Loucy (cell line): Measurements from ENCODE around the gene WDR46.

Experiments used
- H2AFZ ChIP-seq: fragments of 200-600 bp; sonication (generic); 2 replicates; pipeline ENCODE4 v1.6.0; 2016; ENCODE audit warnings: antibody characterized with exemption, mild to moderate bottlenecking, low read length, moderate library complexity
- H3F3A ChIP-seq: fragments of 200-600 bp; 2 replicates; pipeline ENCODE4 v1.6.0; 2016; ENCODE audit warnings: antibody characterized with exemption, low read depth, mild to moderate bottlenecking
- H3K27me3 ChIP-seq: fragments of 200-600 bp; sonication (generic); 2 replicates; pipeline ENCODE4 v1.6.1; 2014; ENCODE audit warnings: low read length, mild to moderate bottlenecking; ENCODE audit not compliant: insufficient read depth, poor library complexity, severe bottlenecking
- H3K36me3 ChIP-seq: fragments of 200-600 bp; sonication (generic); 2 replicates; pipeline ENCODE4 v1.6.1; 2016; ENCODE audit warnings: low read length; ENCODE audit not compliant: insufficient read depth
- H3K4me1 ChIP-seq: fragments of 200-600 bp; sonication (generic); 2 replicates; pipeline ENCODE4 v1.5.1; 2014; ENCODE audit warnings: low read length, mild to moderate bottlenecking; ENCODE audit not compliant: insufficient read depth, poor library complexity, severe bottlenecking
- H3K4me2 ChIP-seq: fragments of 200-600 bp; sonication (generic); 2 replicates; pipeline ENCODE4 v1.6.0; 2014; ENCODE audit warnings: antibody characterized with exemption, low read length, low read depth, mild to moderate bottlenecking; ENCODE audit not compliant: poor library complexity, severe bottlenecking
- H3K4me3 ChIP-seq: fragments of 200-600 bp; sonication (generic); 2 replicates; pipeline ENCODE4 v1.5.1; 2014; ENCODE audit warnings: low read length, mild to moderate bottlenecking, mixed read lengths; ENCODE audit not compliant: poor library complexity, severe bottlenecking
- H3K79me2 ChIP-seq: fragments of 200-600 bp; sonication (generic); 2 replicates; pipeline ENCODE4 v1.6.1; 2014; ENCODE audit warnings: low read length; ENCODE audit not compliant: insufficient read depth
- H3K9ac ChIP-seq: fragments of 200-600 bp; sonication (generic); 2 replicates; pipeline ENCODE4 v1.6.0; 2014; ENCODE audit warnings: mild to moderate bottlenecking, low read depth, low read length, moderate library complexity; ENCODE audit not compliant: poor library complexity, severe bottlenecking
- H3K9me2 ChIP-seq: fragments of 200-600 bp; sonication (generic); replicated peaks from 2 replicates; pipeline ENCODE4 v1.6.1; 2016; ENCODE audit warnings: low read depth, low read length, mixed read lengths
- H3K9me3 ChIP-seq: fragments of 200-600 bp; sonication (generic); 2 replicates; pipeline ENCODE4 v1.6.1; 2014; ENCODE audit warnings: mild to moderate bottlenecking, antibody characterized with exemption, low read length, low read depth; ENCODE audit not compliant: insufficient read depth
- H4K20me1 ChIP-seq: fragments of 200-600 bp; sonication (generic); 2 replicates; pipeline ENCODE4 v1.6.0; 2014; ENCODE audit warnings: antibody characterized with exemption, low read length, mild to moderate bottlenecking; ENCODE audit not compliant: insufficient read depth, poor library complexity, severe bottlenecking
- EZH2phosphoT487 ChIP-seq: fragments of 200-600 bp; IDR thresholded peaks from 2 replicates; pipeline ENCODE4 v1.6.1; 2018; ENCODE audit warnings: antibody characterized with exemption, mild to moderate bottlenecking, moderate library complexity, borderline replicate concordance
- TF ChIP-seq, protein P1 (sequence below): fragments of 200-600 bp; sonication (generic); conservative IDR thresholded peaks from 2 replicates; pipeline ENCODE4 v1.5.1; 2014; ENCODE audit warnings: mild to moderate bottlenecking, antibody characterized with exemption, low read length

Gene WDR46

DNA sequence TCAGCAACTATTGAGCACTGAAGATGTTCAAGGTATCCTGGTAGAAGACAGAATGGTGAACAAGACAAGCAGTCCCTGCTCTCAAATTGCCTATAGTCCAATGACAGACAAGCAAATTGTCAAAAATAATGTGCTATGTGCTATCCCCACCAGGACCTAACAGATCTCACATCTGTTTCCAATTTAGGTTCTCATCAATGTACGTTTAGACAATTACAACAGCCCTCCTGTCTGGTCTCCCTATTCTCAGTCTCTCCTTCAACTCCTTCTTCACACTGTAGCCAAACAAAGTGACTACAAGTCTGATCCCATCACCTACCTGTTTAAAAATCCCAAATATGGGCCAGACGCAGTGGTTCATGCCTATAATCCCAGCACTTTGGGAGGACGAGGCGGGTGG lies 17.3 kb upstream of the WDR46 start:
- Histone ChIP-seq H3F3A (no peaks in the 10 kb centered on the region), H2AFZ (no peak overlapping the region), H3K4me3 (no peak overlapping the region), H3K27me3 (no peaks in the 10 kb centered on the region), H3K4me1 (no peaks in the 10 kb centered on the region), H4K20me1 (peaks cover 13% of the 10 kb centered on the region), H3K36me3 (peaks cover 16% of the 10 kb centered on the region; the same call in 1 of the 2 replicates), H3K9me3 (no peaks in the 10 kb centered on the region), H3K79me2 (peaks cover 50% of the 10 kb centered on the region; the same call in 1 of the 2 replicates), H3K4me2 (no peak overlapping the region), H3K9me2 (no peaks in the 10 kb centered on the region), H3K9ac (no peak overlapping the region)
- TF ChIP-seq EZH2phosphoT487 = no peak
- TF ChIP-seq, protein P1, sequence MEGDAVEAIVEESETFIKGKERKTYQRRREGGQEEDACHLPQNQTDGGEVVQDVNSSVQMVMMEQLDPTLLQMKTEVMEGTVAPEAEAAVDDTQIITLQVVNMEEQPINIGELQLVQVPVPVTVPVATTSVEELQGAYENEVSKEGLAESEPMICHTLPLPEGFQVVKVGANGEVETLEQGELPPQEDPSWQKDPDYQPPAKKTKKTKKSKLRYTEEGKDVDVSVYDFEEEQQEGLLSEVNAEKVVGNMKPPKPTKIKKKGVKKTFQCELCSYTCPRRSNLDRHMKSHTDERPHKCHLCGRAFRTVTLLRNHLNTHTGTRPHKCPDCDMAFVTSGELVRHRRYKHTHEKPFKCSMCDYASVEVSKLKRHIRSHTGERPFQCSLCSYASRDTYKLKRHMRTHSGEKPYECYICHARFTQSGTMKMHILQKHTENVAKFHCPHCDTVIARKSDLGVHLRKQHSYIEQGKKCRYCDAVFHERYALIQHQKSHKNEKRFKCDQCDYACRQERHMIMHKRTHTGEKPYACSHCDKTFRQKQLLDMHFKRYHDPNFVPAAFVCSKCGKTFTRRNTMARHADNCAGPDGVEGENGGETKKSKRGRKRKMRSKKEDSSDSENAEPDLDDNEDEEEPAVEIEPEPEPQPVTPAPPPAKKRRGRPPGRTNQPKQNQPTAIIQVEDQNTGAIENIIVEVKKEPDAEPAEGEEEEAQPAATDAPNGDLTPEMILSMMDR = no peak

DNA sequence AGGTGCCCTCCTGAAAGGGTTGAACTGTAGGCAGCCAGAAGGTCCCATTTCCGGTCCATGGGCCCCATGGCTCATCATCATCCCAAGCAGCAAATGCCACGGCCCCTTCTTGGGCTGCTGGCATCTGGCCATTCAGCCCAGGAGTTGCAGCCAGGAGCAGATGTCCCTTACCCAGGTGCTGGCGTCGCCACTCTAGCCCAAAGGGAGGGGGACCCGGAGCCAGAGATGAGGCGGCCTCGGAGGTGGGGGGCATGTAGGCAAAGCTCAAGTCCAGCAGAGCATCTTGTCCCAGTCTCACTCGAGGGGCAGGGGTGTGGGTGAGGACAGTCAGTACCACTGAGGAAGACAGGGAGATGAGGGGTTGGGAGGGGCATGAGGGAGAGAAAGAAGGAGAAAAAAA lies 16.0 kb upstream of the WDR46 start:
- Histone ChIP-seq H4K20me1 (peaks cover 8% of the 10 kb centered on the region), H3K27me3 (no peaks in the 10 kb centered on the region), H2AFZ (no peak overlapping the region), H3K36me3 (peaks cover 16% of the 10 kb centered on the region; the same call in 1 of the 2 replicates), H3K79me2 (peaks cover 52% of the 10 kb centered on the region), H3K9me2 (no peaks in the 10 kb centered on the region), H3K4me3 (no peak overlapping the region), H3K9ac (no peak overlapping the region), H3K4me2 (no peak overlapping the region), H3K9me3 (no peaks in the 10 kb centered on the region), H3F3A (0 out of 2 replicates have a peak, but pooled peaks cover under 1% of the 10 kb centered on the region), H3K4me1 (peaks cover under 1% of the 10 kb centered on the region)
- TF ChIP-seq, protein P1 = no peak
- no peak for TF ChIP-seq EZH2phosphoT487

DNA sequence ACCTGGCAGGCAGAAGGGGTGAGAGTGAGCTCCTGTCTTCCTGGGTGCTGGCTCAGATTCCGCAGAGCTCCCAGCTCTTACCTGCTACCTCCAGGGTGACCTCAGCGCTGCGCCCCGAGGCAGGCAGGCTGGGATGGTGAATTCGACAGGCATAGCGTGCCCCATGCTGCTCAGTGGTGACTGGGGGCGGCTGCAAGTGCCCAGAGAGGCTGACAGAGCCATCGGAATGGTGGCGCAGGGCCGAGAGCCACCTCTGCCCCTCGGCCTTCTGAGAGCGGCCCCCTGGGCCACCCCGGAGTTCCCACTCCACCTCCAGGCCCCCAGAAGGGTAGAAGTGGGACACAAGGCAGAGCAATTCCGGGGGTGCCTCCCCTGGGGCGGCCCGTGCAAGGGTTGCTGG lies 15.2 kb upstream of the WDR46 start:
- Histone ChIP-seq H3K79me2 (peaks cover 51% of the 10 kb centered on the region), H3K4me3 (no peak overlapping the region), H3K4me2 (no peak overlapping the region), H3K27me3 (no peaks in the 10 kb centered on the region), H3K9me2 (no peaks in the 10 kb centered on the region), H4K20me1 (peaks cover 9% of the 10 kb centered on the region), H3K9ac (no peak overlapping the region), H3K4me1 (peaks cover 4% of the 10 kb centered on the region), H3K9me3 (no peaks in the 10 kb centered on the region), H2AFZ (no peak overlapping the region), H3F3A (peaks cover 8% of the 10 kb centered on the region; the same call in 1 of the 2 replicates), H3K36me3 (peaks cover 16% of the 10 kb centered on the region; the same call in 1 of the 2 replicates)
- TF ChIP-seq, protein P1 = no peak
- TF ChIP-seq EZH2phosphoT487 = no peak
